HG03520 (cell line): Measurements from ENCODE around the gene HRAS.

Experiments
- ATAC-seq: cut with Tn5 transposase; IDR thresholded peaks from one replicate; pipeline ENCODE4 v1.9.1; 2021; ENCODE audit warnings: mild to moderate bottlenecking, moderate library complexity; ENCODE audit not compliant: unreplicated experiment

HRAS gene

DNA sequence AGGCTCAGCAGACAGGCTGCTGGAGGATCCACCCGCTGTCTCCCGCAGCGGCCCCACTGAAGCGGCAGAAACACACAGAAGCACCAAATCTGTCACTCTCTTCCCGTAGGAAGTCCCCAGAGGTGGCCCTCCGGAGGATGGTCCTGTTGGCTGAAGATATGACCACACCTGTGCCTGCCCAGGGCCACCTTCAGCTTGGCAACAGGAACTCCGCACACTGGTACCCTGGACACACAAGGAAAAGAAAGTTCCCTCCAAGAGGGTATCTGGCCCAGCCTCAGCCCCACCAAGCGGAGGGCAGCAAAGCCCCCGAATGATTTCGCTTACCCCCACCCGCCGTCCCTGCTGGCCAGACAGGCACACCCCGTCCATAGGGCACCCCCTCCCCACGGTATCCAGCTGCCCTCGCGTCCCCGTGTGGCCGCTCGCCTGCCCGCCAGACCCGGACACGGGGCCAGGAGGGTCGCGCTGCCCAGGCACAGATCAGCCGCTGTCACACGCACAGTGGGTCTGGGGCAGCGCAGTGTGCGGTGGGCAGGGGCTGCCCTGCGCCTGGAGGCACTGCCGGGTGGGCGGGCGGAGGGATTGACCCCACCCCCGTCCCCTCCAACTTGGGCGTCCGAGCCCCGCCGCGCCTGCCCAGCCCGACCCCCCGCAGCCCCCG is 32.4 kb upstream of the HRAS start:
- ATAC-seq = no peak

DNA sequence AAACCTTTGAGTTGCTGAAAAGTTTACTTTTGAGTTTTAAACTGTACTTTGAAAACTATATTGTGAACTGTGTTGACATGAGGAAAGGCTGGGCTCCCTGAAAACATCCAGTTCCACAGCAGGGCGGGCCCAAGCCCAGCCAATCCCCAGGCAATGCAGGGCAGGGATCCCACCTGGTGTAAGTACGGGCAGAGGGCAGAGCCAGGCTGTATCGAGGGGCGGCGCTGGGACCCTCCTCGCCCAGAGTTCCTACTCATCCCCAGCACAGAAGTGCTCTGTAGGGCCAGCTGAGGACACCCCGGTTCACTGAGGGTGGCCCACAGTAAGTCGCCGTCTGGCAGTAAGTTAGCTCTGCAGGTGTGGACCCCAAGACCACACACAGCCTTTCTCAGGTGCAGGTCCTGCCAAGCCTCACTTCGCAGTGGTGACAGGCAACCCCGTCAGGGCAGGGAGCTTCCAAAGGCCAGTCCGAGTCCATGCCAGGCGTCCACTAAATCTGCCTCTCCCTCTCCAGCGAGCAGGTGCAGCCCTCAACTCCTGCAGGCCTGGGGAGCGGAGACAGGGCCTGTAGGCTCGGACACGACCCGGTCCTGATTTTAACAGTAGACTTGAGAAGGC is 31.7 kb upstream of the HRAS start:
- no peak for ATAC-seq

DNA sequence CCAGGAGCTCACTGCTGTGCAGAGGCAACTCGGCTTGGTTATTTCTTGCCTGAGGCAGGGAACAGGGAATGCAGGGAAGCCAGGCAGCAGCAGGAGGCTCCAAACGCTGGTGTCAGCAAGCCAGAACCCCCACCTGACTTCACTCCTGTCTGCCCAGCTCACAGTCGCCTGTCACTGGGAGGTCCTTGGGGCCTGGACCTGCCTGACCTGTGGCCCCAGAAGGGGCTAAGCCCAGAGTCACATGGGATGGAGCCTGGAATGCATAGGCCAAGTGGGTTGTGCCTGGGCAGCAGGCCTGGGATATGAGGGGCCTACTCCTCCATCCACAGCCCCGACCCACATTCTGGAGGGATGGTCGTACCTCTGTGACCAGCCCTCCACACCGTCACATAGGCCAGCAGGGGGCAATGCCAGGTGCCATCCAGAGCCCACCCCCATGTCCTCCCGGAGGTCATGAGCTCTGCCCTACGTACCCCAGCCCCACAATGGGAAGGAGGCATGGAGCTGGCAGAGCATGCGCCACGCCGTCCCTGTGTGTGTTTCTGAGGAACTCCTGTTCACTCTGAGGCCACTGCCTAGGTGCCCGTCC is 30.6 kb upstream of the HRAS start:
- ATAC-seq = no peak

DNA sequence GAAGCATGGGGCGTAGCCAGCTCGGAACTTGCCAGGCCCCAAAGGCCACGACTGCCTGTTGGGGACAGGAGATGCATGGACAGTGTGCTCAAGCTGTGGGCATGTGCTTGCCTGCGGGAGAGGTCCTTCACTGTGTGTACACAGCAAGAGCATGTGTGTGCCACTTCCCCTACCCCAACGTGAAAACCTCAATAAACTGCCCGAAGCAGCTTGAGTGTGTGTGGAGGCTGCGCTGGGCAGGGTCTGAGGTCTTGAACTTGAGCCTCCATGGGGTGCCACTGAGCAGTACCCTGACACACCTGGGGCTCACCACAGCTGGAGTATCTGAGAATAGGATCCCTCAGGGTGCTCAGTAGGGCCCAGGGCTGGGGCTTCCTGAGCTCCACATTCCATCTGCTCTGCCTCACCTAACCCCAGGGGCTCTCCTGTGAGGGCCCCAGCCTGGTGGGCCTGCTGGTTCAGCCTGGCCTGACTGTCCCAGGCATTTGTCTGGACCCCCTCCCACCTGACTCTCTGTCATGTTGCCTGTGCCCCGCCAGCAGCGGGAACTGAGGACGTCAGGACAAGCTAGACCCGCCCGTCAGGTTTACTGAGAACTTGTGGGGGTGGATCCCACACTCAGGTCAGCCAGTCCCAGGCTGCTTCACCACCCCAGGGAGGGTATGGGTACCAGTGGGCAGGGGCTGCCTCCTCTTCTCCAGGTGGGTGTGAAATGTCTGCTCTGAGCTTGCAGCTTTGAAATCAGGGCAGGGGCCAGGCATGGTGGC is 28.6 kb upstream of the HRAS start:
- no peak for ATAC-seq

DNA sequence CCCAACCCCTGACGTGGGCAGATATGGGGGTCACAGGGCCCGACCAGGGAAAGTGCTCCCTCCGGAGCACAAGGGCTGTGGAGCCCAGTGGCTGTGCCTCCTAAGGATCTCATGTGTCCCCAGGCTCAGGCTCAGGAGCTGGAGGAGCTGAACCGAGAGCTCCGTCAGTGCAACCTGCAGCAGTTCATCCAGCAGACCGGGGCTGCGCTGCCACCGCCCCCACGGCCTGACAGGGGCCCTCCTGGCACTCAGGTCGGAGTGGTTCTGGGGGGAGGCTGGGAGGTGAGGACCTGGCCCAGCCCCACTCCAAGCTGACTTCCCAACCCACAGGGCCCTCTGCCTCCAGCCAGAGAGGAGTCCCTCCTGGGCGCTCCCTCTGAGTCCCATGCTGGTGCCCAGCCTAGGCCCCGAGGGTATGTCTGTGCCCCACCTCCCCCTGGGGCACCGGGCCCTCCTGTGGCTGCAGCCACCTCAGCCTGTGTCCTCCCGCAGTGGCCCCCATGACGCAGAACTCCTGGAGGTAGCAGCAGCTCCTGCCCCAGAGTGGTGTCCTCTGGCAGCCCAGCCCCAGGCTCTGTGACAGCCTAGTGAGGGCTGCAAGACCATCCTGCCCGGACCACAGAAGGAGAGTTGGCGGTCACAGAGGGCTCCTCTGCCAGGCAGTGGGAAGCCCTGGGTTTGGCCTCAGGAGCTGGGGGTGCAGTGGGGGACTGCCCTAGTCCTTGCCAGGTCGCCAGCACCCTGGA is 27.9 kb upstream of the HRAS start:
- ATAC-seq = no peak

DNA sequence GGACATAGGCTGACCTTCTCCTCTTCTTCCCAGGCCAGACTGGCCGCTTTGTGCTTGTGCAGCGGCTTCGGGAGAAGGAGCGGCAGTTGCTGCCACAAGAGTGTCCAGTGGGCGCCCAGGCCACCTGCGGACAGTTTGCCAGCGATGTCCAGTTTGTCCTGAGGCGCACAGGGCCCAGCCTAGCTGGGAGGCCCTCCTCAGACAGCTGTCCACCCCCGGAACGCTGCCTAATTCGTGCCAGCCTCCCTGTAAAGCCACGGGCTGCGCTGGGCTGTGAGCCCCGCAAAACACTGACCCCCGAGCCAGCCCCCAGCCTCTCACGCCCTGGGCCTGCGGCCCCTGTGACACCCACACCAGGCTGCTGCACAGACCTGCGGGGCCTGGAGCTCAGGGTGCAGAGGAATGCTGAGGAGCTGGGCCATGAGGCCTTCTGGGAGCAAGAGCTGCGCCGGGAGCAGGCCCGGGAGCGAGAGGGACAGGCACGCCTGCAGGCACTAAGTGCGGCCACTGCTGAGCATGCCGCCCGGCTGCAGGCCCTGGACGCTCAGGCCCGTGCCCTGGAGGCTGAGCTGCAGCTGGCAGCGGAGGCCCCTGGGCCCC is 26.8 kb upstream of the HRAS start:
- ATAC-seq = no peak

DNA sequence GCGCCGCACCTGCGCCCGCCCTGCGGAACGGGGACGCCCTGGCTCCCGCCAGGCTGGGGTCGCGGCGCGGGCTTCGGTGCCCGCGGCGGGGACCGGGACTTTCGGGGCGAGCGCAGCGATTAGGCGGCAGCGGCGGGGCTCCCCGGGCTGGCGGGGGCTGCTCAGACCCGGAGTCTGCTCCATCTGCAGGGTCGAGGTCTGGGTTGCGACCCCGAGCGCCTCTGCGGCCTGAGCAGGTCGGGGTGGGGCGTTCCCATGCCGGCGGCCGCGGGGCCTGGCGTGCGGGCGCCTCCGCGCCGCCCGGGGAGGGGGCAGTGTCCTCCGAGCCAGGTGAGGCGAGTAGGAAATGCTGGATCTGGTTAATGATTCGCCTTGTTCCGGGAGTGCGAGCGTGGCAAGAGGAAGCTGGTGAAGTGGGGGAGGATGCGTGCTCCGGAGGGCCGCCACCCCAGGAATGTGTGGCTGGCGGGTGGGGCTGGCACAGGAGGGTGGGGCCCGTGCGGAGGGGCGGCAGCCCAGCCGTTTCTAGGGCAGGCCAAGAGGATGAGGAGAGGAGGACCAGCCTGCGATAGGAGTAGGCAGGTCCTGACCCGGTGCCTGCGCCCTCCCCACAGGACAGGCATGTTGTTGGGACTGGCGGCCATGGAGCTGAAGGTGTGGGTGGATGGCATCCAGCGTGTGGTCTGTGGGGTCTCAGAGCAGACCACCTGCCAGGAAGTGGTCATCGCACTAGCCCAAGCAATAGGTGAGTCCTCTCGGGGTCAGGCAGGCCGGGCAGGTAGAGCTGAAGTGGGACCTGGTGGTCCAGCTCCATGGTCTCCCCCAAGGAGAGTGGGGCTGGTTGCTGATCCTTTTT is 26.0 kb upstream of the HRAS start:
- ATAC-seq = peak; percentile 27

DNA sequence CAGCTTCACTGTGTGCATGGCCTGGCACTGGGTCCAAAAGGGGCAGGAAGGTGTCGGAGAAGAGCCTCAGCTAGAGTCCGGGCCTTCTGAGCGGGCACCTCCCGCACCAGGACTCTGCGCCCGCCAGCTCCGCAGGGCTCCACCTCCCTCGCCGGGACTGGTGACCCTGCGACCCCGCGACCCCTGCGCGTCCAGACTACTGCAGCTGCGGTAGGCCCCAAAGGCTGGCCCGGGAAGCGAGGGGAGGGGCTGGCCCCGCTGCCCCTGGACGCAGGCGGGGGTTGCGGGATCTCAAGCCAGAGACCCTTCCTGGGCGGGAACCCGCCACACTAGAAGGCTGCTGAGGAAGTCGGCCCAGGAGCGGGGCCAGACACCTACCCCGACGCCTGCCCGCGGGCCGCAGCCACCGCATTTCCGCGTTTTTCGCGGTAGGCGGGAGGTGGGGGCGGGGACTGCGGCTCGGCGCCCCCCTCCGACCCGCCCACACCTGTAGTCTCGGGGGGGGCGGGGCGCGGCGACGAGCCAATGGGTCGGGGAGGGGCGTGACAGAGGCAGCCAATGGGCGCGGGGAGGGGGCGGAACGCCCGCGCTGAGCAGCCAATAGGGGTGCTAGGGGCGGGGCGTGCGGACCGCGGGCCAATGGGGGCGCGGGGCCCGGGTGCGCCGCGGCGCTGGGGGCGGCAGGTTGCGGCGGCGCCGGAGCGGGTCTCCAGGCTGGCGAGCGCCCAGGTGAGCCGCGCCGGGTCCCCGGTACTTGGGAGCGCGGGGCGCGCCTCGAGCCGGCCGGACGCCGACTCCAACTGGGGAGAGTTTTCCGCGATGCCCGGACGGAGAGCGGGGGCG is 25.1 kb upstream of the HRAS start, which contains the start of the genes LMNTD2 and RASSF7:
TSS of gene LMNTD2 (minus strand) at position 434 of the 843 bp plus-strand sequence. CDS start at position 412, 22 bp downstream.
TSS of gene RASSF7 (plus strand) at position 666 of the 843 bp plus-strand sequence. CDS start 799 bp downstream, outside the sequence.
- peak; percentile 78 for ATAC-seq

DNA sequence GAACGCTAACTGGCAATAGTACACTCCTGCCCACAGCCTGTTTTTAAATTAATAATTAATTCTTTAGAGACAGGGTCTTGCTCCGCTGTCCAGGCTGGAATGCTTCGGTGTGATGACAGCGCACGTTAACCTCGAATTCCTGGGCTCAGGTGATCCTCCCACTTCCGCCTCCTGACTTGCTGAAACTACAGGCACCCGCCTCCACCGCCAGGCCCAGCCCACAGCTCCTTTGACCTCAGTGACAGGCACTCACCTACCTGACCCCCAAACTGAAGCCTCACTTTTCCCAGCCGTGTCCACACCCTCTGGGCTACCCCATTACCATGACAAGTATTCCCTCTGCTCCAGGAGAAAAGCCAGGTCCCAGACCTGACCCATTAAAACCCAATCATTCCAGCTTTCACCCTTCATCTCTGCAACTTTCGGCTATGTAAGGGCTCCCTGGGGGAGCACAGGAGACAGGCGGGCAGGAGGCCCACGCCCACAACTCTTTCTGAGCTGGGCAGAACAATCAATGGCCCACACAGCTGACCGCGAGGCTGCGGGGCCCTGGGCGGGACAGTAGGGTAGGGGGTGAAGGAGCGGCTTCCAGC is 24.4 kb upstream of the HRAS start:
- no peak for ATAC-seq

DNA sequence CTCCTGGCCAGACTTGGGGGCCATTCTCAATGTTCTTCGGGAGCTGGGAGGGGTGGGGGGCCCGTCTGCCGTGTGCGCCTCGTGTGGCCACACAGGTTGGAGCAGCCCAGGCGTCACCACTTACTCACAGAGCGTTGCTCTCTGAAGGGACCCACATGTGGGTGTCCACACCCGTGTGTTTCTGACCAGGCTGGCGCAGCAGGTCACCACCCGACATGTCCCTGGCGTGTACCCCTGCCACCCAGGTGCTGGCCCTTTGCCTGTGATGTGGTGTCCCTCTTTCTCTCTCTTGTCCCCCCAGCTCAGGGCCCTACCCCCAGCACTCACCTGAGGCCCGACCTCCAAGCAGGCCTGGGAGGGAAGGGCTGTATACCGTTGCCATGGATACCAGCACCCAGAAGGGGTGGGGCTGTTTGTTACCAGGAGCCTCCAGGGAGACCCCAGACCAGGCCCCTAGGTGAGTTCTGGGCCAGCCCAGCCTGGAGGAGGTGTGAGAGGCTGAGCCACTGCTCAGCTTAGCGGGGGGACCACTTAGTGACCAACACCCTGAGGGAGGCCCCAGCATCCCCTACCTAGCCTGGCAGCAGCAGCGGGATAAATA is 23.7 kb upstream of the HRAS start:
- ATAC-seq = no peak

DNA sequence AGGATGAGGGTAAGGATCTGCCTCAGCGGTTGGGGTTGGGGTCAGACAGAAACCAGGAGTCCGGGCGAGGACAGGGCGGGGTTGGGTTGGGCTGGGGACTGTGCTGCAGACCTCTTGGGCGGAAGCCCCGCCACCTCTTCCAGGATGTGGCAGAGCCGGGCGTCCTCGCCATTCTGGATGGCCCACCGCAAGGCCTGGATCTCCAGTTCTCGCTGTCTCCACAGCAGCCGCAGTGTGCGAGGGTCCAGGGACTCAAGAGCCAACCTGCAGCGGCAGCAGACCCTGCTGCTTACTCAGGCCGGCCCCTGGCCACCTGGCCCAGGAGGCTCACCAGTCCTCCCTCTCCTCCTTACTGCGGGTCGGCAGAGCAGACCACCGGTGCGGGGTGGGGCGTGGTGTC is 23.1 kb upstream of the HRAS start:
- no peak for ATAC-seq

DNA sequence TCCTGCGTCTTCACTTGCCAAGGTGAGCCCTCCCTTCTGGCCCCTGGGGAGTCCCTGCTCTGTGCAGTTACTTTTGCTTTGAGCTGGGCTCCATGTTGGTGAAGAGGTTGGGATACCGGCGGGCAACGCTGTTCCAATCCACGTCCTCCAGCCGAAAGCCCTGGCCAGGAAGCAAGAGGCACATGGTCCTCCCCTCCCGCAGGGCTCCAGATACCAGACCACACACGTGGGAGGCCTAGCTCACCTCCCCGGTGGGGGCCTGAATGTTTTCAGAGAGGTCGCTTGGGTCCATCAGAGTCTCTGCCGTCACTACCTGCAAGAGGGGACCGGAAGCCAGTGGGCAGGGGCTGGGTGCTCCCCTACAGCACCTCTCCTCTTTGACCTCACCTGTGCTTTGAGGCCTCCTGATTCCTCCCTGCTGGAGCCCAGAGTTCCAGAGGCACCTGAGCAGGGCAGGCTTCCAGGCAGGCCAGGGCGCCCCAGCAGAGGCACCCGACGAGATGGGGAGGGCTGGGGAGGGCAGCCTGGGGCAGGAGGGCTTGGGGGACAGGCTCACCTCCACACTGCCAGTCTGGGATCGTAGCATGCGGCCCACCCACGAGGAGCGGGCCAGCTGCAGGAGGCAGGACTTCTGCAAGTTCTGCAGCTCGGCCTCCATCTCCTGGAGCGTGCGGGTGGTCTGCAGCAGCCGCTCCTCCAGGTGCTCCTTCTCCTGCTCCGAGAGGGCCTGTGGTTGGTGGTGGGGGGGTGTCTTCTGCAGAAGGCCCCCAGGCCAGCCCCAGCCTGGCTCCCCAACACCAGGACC is 22.2 kb upstream of the HRAS start:
- ATAC-seq = no peak

DNA sequence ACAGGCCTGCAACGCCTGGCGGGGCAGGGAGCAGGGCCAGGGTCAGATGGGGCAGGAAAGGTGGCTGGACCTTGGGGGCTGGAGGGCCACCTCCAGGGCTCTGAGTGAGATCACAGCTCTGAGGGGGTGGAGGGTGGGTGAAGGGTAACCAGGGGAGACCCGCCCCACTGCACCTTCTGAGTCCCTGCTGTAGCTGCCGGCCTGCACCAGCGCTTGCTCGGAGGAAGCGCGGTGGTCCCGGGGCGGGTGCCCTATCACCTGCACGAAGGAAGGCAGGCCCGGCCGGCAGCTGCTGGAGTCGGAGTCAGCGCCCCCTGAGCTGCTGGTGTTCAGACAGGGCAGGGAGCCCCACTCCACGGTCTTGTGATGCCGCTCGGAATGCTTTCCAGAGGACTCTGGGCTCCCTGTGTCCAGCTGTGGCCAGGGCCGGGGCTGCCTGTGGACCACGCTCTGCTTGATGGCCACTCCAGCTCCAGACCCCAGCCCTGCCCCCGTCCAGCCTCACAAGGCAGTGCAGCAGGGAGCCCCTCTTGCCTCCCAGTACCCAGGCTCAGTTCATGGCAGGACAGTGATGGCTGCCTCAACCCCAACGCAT is 21.4 kb upstream of the HRAS start:
- ATAC-seq = no peak

DNA sequence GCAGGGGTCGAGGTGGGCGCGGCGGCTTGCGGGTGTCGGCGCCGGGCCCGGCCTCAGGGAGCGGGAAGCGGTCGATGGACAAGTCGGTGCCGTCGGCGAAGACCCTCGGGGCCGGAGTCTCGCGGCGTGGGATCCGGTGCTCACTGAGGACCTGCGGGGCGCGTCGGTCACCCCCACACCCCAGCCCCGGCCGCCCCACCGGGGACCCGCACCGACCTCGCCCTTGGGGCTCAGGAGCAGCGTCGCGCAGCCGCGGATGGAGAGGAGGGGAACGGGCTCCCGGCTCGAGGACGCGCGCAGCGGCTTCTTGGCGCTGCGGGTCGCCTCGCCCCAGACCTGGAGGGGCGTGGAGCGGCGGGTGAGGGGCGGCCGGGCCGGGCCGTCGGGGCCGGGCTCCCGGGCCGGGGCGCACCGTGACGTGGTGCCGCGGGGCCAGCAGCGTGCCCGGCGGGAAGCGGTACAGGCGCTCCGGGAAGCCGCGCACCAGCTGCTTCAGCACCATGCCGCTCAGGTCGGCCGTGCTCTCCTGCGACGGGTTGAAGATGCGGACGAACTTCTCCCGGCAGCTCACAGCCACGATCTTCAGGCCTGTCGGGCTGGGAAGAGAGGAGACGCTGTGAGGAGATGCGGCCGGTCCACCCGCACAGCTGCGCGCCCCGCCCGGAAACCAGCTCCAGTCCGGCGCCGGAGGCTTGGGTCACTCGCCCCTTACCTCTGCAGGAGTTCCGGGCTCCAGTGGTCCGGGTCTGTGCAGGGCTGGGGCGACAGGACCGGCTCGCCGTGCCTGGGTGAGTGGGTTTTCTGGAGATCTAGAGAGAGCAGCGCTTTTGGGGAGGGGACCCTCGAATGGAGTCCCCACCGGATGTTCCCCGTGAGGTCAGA is 20.6 kb upstream of the HRAS start:
- ATAC-seq = no peak

DNA sequence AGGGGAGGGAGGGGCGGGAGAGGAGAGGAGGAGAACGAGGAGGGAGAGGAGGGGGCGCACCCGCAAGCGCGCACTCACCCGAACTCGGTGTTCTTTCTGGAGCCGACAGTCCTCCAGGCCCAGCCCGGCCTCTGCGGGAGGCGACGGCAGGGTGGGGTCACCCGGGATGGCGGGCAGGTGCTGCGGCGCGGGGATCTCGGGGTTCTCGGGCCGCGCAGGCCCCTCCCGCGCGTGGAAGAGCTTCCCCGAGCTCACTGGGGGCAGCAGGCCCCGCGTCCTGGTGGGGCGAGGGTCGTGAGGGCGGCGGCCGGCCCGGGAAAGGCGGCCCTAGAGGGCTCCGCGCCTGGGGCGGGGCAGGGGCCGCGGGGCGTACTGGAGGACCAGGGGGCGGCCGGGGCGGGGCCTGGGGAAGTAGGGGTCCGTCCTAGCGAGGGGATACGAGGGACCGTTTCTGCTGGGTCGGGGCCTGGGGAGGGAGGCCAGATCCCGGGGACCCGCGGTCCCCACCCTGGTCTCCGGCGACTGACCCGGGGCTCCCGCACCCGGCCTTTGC is 19.9 kb upstream of the HRAS start:
- ATAC-seq = no peak
